Nucleus accumbens (tissue), 56 donors: ENCODE data around the gene GALNT7.
A peak's percentile ranks its signal among the peaks of the same experiment; 100 is the strongest.

Experiments
- DNase-seq, 56 donors: peaks; one replicate each; lab custom pipeline; 2025; lab: John Stamatoyannopoulos, UW

GALNT7 gene

GRCh38 chr4:173332963-173333657 is 164.5 kb downstream of the GALNT7 start:
- DNase-seq = peak in 10 of 56 donors; percentile 12 to 49 (median 32)

GRCh38 chr4:173333658-173334084 is 165.1 kb downstream of the GALNT7 start:
- peak in 36 of 56 donors; percentile 1 to 79 (median 62) for DNase-seq

- peak; percentile 87 to 100 (median 99) for DNase-seq
Observed at GRCh38 chr4:173334085-173334890, 165.7 kb downstream of the GALNT7 start, which contains the start of gene HMGB2. Gene HMGB2, minus strand, starts transcription at chr4:173334358. Its CDS starts 709 bp downstream, at chr4:173333649.

GRCh38 chr4:173334891-173335752 is 166.5 kb downstream of the GALNT7 start:
- DNase-seq = peak in 27 of 56 donors; percentile 2 to 85 (median 49)

GRCh38 chr4:173337463-173337862 is 168.9 kb downstream of the GALNT7 start:
- no peak for DNase-seq

GRCh38 chr4:173343832-173344397 is 175.3 kb downstream of the GALNT7 start:
- no peak for DNase-seq

GRCh38 chr4:173345648-173346047 is 177.0 kb downstream of the GALNT7 start:
- no peak for DNase-seq

GRCh38 chr4:173346074-173346473 is 177.5 kb downstream of the GALNT7 start:
- no peak for DNase-seq

- no peak for DNase-seq
Observed at GRCh38 chr4:173347467-173347866, 178.9 kb downstream of the GALNT7 start.

- no peak for DNase-seq
Observed at GRCh38 chr4:173357939-173358338, 189.3 kb downstream of the GALNT7 start.

GRCh38 chr4:173360587-173361221 is 192.1 kb downstream of the GALNT7 start:
- no peak for DNase-seq

GRCh38 chr4:173362666-173363065 is 194.1 kb downstream of the GALNT7 start:
- no peak for DNase-seq

GRCh38 chr4:173365359-173365996 is 196.9 kb downstream of the GALNT7 start:
- no peak for DNase-seq

GRCh38 chr4:173367285-173367684 is 198.7 kb downstream of the GALNT7 start:
- DNase-seq = no peak

- DNase-seq = no peak
Observed at GRCh38 chr4:173367946-173368345, 199.3 kb downstream of the GALNT7 start.

GRCh38 chr4:173370130-173370476 is 201.5 kb downstream of the GALNT7 start:
- peak in 23 of 56 donors; percentile 13 to 76 (median 60) for DNase-seq

- peak; percentile 76 to 99 (median 97) for DNase-seq
Observed at GRCh38 chr4:173370477-173371291, 202.1 kb downstream of the GALNT7 start, which contains the start of gene SAP30. Gene SAP30, plus strand, starts transcription at chr4:173370954. Its CDS starts 229 bp downstream, at chr4:173371183.
